GM23338 (cell line): Measurements from ENCODE around the gene IL1RL2. TPM values are rescaled to one million over a fixed set of nuclear protein-coding genes. Genes with fewer than 3 reads are reported as not detected.
A peak's percentile ranks its signal among the peaks of the same experiment; 100 is the strongest.

Experiments
- ATAC-seq: fragments of 200-7000 bp; cut with Tn5 transposase; 3 replicates; pipeline ENCODE4 v1.9.1; 2020
- DNase-seq: peaks from one replicate; pipeline ENCODE4 v3.0.0-alpha.2; 2015; ENCODE audit warnings: low spot score
- H2AFZ ChIP-seq: fragments of 200-600 bp; sonication (generic); 2 replicates; pipeline ENCODE4 v1.8.0; 2016; ENCODE audit warnings: antibody characterized with exemption, mild to moderate bottlenecking, moderate library complexity
- H3F3A ChIP-seq: fragments of 200-600 bp; sonication (generic); replicated peaks from 2 replicates; pipeline ENCODE4 v1.8.0; 2017; ENCODE audit warnings: antibody characterized with exemption, mixed run types, low read depth
- H3K27ac ChIP-seq: fragments of 200-600 bp; sonication (generic); 2 replicates; pipeline ENCODE4 v1.6.1; 2016; ENCODE audit warnings: low read depth
- H3K27me3 ChIP-seq: fragments of 200-600 bp; sonication (generic); 2 replicates; pipeline ENCODE4 v1.8.0; 2016; ENCODE audit warnings: mild to moderate bottlenecking, mixed run types, moderate library complexity; ENCODE audit not compliant: insufficient read depth
- H3K36me3 ChIP-seq: fragments of 200-600 bp; sonication (generic); 2 replicates; pipeline ENCODE4 v1.8.0; 2016; ENCODE audit warnings: mild to moderate bottlenecking; ENCODE audit not compliant: insufficient read depth
- H3K4me1 ChIP-seq: fragments of 200-600 bp; sonication (generic); 2 replicates; pipeline ENCODE4 v1.8.0; 2016; ENCODE audit warnings: mild to moderate bottlenecking, moderate library complexity; ENCODE audit not compliant: insufficient read depth
- H3K4me2 ChIP-seq: fragments of 200-600 bp; sonication (generic); 2 replicates; pipeline ENCODE4 v1.7.1; 2017; ENCODE audit warnings: mixed run types
- H3K4me3 ChIP-seq: fragments of 200-600 bp; sonication (generic); 2 replicates; pipeline ENCODE4 v1.6.1; 2016; ENCODE audit warnings: mixed run types
- H3K79me2 ChIP-seq: fragments of 200-600 bp; sonication (generic); replicated peaks from 2 replicates; pipeline ENCODE4 v1.8.0; 2017; ENCODE audit warnings: mild to moderate bottlenecking; ENCODE audit not compliant: insufficient read depth
- H3K9me2 ChIP-seq: fragments of 200-600 bp; sonication (generic); 2 replicates; pipeline ENCODE4 v1.8.0; 2017; ENCODE audit not compliant: insufficient read depth
- H4K20me1 ChIP-seq: fragments of 200-600 bp; sonication (generic); replicated peaks from 2 replicates; pipeline ENCODE4 v1.8.0; 2017; ENCODE audit warnings: mild to moderate bottlenecking; ENCODE audit not compliant: insufficient read depth
- H3K27ac Mint-ChIP-seq: 2 replicates; pipeline ENCODE4 v1.8.0; 2020; ENCODE audit warnings: inconsistent platforms, mild to moderate bottlenecking, moderate library complexity, mixed read lengths
- H3K27me3 Mint-ChIP-seq: 3 replicates; pipeline ENCODE4 v1.8.0; 2022; ENCODE audit warnings: low read depth, mild to moderate bottlenecking, moderate library complexity, mixed read lengths, inconsistent platforms; ENCODE audit not compliant: insufficient read depth, poor library complexity
- H3K36me3 Mint-ChIP-seq: 3 replicates; pipeline ENCODE4 v1.8.0; 2021; ENCODE audit warnings: low read depth, mild to moderate bottlenecking, inconsistent platforms, moderate library complexity, mixed read lengths
- H3K4me1 Mint-ChIP-seq: 3 replicates; pipeline ENCODE4 v1.8.0; 2020; ENCODE audit warnings: mild to moderate bottlenecking, inconsistent platforms, mixed read lengths
- H3K4me3 Mint-ChIP-seq: 3 replicates; pipeline ENCODE4 v1.8.0; 2021; ENCODE audit warnings: moderate library complexity, mild to moderate bottlenecking, inconsistent platforms, mixed read lengths
- H3K9me3 Mint-ChIP-seq: 3 replicates; pipeline ENCODE4 v1.8.0; 2020; ENCODE audit warnings: moderate library complexity, mild to moderate bottlenecking, inconsistent platforms, mixed read lengths
- CREB1 ChIP-seq: fragments of 250-450 bp; sonication (Bioruptor Pico); IDR thresholded peaks from 2 replicates; pipeline ENCODE4 v1.5.0; 2020; ENCODE audit warnings: low read depth, mild to moderate bottlenecking, moderate library complexity
- EZH2phosphoT487 ChIP-seq: fragments of 200-600 bp; sonication (generic); IDR thresholded peaks from one replicate; pipeline ENCODE4 v1.8.1; 2018; ENCODE audit warnings: antibody characterized with exemption; ENCODE audit not compliant: unreplicated experiment
- JUNB ChIP-seq: IDR thresholded peaks from one replicate; pipeline ENCODE4 v1.6.1; 2016; ENCODE audit warnings: antibody characterized with exemption; ENCODE audit not compliant: unreplicated experiment
- POLR2AphosphoS5 ChIP-seq: IDR thresholded peaks from 2 replicates; pipeline ENCODE4 v1.6.1; 2016; ENCODE audit warnings: antibody characterized with exemption, low read depth
- STAT1 ChIP-seq: IDR thresholded peaks from one replicate; pipeline ENCODE4 v1.6.1; 2016; ENCODE audit warnings: antibody characterized with exemption; ENCODE audit not compliant: unreplicated experiment
- polyA plus RNA-seq: library from polyadenylated mRNA; unstranded; fragments of >200 nt; fragmentation: Nextera tagmentation; extraction: Ambion mirVana; gene quantifications from 2 replicates; pipeline ENCODE4 v1.2.1, GENCODE V29; 2016
- total RNA-seq: library from RNA; depleted of rRNA; stranded (reverse); fragments of >200 nt; shearing (Covaris generic); gene quantifications from 2 replicates; pipeline ENCODE4 v1.2.3, GENCODE V29; 2014
- TF ChIP-seq, protein P1 (sequence below), 2 experiments: fragments of 200-600 bp in 1 of 2; sonication (generic) in 1 of 2; conservative IDR thresholded peaks; 2 replicates each; pipeline versions ENCODE4 v1.5.1 to v1.6.1; 2016 to 2017; ENCODE audit warnings: antibody characterized with exemption in 2 of 2, low read depth in 2 of 2, mild to moderate bottlenecking in 2 of 2, moderate library complexity in 1 of 2
- TF ChIP-seq, protein P2 (sequence below): fragments of 250-450 bp; sonication (Bioruptor Pico); IDR thresholded peaks from 2 replicates; pipeline ENCODE4 v1.5.0; 2020; ENCODE audit warnings: mild to moderate bottlenecking, moderate library complexity
- TF ChIP-seq, protein P3 (sequence below): IDR thresholded peaks from 2 replicates; pipeline ENCODE4 v1.6.1; 2016; ENCODE audit warnings: antibody characterized with exemption

The IL1RL2 gene
- total and polyA plus RNA-seq, 2 experiments from 2014 or later = not detected

DNA sequence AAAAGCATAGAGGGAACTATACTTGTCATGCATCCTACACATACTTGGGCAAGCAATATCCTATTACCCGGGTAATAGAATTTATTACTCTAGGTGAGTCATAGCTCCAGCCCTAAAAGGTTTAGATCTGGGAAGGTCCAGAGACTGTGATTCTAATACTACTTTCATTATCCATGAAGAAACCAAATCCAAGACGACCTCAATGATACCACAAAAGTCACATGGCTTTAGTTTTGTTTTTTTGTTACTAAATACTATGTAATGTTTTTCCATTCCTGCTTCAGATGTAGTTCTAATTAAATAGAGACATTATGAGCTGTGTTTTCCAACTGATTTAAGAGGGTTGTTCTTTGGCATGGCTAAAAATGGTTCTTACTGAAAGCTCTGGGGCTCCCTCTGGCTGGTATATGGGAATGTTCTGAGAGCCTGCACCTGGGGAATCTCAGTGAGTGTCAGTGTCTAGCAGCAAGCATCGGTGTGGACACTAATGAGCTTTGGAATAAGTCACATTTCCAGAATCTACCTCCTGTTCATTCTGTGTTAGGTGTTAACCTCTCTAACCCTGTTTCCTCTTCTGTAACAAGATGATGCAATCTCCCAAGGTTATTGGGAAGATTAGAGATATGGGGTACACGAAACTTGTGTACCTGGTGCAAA lies 20.5 kb upstream of the IL1RL2 start:
- H2AFZ ChIP-seq = no peak overlapping the region
- no peak overlapping the region for H3K27ac ChIP-seq
- H3K4me3 ChIP-seq = no peak overlapping the region
- Mint-ChIP-seq H3K36me3 (no peaks in the 10 kb centered on the region), H3K4me1 (peaks cover 1% of the 10 kb centered on the region; the same call in 2 of the 3 replicates), H3K27me3 (no peaks in the 10 kb centered on the region), H3K27ac (0 out of 2 replicates have a peak overlapping the region, but pooled peaks have one; percentile 21), H3K9me3 (no peaks in the 10 kb centered on the region), H3K4me3 (no peak overlapping the region)
- ATAC-seq (peak; percentile 74), DNase-seq (peak; percentile 54)
- no peaks in the 10 kb centered on the region for H4K20me1 ChIP-seq
- TF ChIP-seq, protein P1, sequence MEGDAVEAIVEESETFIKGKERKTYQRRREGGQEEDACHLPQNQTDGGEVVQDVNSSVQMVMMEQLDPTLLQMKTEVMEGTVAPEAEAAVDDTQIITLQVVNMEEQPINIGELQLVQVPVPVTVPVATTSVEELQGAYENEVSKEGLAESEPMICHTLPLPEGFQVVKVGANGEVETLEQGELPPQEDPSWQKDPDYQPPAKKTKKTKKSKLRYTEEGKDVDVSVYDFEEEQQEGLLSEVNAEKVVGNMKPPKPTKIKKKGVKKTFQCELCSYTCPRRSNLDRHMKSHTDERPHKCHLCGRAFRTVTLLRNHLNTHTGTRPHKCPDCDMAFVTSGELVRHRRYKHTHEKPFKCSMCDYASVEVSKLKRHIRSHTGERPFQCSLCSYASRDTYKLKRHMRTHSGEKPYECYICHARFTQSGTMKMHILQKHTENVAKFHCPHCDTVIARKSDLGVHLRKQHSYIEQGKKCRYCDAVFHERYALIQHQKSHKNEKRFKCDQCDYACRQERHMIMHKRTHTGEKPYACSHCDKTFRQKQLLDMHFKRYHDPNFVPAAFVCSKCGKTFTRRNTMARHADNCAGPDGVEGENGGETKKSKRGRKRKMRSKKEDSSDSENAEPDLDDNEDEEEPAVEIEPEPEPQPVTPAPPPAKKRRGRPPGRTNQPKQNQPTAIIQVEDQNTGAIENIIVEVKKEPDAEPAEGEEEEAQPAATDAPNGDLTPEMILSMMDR (conservative IDR thresholded peaks at IDR 0.05; ENCODE audit: low read depth in 2 of 2) = peak; percentile 56 to 63
- TF ChIP-seq STAT1 = no peak
- H3K27me3 ChIP-seq = no peaks in the 10 kb centered on the region
- no peaks in the 10 kb centered on the region for H3K4me1 ChIP-seq
- H3K36me3 ChIP-seq = no peaks in the 10 kb centered on the region
- H3F3A ChIP-seq = no peaks in the 10 kb centered on the region
- H3K9me2 ChIP-seq = no peaks in the 10 kb centered on the region
- no peak overlapping the region for H3K4me2 ChIP-seq
- no peaks in the 10 kb centered on the region for H3K79me2 ChIP-seq

DNA sequence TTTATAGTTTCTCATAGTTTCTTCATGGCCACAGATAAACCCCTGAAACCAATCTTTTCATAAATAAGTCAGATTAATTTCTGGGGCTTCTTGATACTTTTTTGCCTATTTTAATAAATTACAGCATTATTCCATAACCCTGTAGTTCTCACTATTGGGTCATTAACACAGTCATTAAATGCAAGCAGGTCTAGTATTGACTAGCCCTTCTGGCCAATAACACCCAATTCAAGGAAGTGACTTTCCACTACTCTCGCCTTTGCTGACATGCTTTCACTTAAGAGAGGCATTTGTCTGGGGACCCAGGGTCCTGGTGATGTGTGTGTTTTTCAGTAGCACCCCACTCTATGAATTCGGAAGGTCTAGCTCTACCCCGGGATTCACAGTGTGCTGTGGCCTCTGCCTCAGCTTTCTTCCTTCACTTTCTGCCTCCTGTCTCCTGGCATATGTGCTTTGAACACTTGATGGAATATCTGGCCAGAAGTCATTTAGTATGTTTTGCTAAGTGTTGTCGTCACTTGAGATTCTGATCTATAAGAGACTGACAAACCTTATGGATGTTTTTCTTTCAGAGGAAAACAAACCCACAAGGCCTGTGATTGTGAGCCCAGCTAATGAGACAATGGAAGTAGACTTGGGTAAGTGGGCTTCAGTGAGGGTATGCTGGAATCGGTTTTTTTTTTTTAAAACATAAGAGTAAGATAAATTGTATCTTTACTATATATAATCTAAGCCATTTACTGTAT lies 18.6 kb upstream of the IL1RL2 start:
- H3K4me3 Mint-ChIP-seq = no peak overlapping the region
- H3K27me3 Mint-ChIP-seq = no peaks in the 10 kb centered on the region
- Histone ChIP-seq H3K79me2 (no peaks in the 10 kb centered on the region), H2AFZ (no peak overlapping the region), H3K27me3 (no peaks in the 10 kb centered on the region), H3K27ac (no peak overlapping the region), H3F3A (no peaks in the 10 kb centered on the region), H3K9me2 (no peaks in the 10 kb centered on the region), H3K4me3 (no peak overlapping the region), H3K36me3 (no peaks in the 10 kb centered on the region), H3K4me1 (peaks cover 7% of the 10 kb centered on the region; the same call in 1 of the 2 replicates), H4K20me1 (no peaks in the 10 kb centered on the region), H3K4me2 (no peak overlapping the region)
- DNase-seq (no peak), ATAC-seq (no peak)
- no peaks in the 10 kb centered on the region for H3K36me3 Mint-ChIP-seq
- H3K9me3 Mint-ChIP-seq = no peaks in the 10 kb centered on the region
- H3K27ac Mint-ChIP-seq = no peak overlapping the region
- H3K4me1 Mint-ChIP-seq = peaks cover 5% of the 10 kb centered on the region; the same call in 2 of the 3 replicates
- TF ChIP-seq CREB1 (CRISPR knock-in tag) (no peak), POLR2AphosphoS5 (no peak), EZH2phosphoT487 (no peak), JUNB (no peak), STAT1 (no peak)
- TF ChIP-seq, protein P1 (conservative IDR thresholded peaks at IDR 0.05; ENCODE audit: low read depth in 2 of 2) = no peak
- TF ChIP-seq, protein P2, sequence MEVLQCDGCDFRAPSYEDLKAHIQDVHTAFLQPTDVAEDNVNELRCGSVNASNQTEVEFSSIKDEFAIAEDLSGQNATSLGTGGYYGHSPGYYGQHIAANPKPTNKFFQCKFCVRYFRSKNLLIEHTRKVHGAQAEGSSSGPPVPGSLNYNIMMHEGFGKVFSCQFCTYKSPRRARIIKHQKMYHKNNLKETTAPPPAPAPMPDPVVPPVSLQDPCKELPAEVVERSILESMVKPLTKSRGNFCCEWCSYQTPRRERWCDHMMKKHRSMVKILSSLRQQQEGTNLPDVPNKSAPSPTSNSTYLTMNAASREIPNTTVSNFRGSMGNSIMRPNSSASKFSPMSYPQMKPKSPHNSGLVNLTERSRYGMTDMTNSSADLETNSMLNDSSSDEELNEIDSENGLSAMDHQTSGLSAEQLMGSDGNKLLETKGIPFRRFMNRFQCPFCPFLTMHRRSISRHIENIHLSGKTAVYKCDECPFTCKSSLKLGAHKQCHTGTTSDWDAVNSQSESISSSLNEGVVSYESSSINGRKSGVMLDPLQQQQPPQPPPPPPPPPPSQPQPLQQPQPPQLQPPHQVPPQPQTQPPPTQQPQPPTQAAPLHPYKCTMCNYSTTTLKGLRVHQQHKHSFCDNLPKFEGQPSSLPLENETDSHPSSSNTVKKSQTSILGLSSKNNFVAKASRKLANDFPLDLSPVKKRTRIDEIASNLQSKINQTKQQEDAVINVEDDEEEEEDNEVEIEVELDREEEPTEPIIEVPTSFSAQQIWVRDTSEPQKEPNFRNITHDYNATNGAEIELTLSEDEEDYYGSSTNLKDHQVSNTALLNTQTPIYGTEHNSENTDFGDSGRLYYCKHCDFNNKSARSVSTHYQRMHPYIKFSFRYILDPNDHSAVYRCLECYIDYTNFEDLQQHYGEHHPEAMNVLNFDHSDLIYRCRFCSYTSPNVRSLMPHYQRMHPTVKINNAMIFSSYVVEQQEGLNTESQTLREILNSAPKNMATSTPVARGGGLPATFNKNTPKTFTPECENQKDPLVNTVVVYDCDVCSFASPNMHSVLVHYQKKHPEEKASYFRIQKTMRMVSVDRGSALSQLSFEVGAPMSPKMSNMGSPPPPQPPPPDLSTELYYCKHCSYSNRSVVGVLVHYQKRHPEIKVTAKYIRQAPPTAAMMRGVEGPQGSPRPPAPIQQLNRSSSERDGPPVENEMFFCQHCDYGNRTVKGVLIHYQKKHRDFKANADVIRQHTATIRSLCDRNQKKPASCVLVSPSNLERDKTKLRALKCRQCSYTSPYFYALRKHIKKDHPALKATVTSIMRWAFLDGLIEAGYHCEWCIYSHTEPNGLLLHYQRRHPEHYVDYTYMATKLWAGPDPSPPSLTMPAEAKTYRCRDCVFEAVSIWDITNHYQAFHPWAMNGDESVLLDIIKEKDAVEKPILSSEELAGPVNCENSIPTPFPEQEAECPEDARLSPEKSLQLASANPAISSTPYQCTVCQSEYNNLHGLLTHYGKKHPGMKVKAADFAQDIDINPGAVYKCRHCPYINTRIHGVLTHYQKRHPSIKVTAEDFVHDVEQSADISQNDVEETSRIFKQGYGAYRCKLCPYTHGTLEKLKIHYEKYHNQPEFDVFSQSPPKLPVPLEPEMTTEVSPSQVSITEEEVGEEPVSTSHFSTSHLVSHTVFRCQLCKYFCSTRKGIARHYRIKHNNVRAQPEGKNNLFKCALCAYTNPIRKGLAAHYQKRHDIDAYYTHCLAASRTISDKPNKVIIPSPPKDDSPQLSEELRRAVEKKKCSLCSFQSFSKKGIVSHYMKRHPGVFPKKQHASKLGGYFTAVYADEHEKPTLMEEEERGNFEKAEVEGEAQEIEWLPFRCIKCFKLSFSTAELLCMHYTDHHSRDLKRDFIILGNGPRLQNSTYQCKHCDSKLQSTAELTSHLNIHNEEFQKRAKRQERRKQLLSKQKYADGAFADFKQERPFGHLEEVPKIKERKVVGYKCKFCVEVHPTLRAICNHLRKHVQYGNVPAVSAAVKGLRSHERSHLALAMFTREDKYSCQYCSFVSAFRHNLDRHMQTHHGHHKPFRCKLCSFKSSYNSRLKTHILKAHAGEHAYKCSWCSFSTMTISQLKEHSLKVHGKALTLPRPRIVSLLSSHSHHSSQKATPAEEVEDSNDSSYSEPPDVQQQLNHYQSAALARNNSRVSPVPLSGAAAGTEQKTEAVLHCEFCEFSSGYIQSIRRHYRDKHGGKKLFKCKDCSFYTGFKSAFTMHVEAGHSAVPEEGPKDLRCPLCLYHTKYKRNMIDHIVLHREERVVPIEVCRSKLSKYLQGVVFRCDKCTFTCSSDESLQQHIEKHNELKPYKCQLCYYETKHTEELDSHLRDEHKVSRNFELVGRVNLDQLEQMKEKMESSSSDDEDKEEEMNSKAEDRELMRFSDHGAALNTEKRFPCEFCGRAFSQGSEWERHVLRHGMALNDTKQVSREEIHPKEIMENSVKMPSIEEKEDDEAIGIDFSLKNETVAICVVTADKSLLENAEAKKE = no peak
- TF ChIP-seq, protein P3, sequence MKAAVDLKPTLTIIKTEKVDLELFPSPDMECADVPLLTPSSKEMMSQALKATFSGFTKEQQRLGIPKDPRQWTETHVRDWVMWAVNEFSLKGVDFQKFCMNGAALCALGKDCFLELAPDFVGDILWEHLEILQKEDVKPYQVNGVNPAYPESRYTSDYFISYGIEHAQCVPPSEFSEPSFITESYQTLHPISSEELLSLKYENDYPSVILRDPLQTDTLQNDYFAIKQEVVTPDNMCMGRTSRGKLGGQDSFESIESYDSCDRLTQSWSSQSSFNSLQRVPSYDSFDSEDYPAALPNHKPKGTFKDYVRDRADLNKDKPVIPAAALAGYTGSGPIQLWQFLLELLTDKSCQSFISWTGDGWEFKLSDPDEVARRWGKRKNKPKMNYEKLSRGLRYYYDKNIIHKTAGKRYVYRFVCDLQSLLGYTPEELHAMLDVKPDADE = no peak
